Measurements from ENCODE around the gene NRIP1.
"Not testable (repeated sequence)": the region's sequence is repeated elsewhere in the genome, so short reads cannot be mapped to it uniquely, and the experiment has no call there.

The NRIP1 gene

DNA sequence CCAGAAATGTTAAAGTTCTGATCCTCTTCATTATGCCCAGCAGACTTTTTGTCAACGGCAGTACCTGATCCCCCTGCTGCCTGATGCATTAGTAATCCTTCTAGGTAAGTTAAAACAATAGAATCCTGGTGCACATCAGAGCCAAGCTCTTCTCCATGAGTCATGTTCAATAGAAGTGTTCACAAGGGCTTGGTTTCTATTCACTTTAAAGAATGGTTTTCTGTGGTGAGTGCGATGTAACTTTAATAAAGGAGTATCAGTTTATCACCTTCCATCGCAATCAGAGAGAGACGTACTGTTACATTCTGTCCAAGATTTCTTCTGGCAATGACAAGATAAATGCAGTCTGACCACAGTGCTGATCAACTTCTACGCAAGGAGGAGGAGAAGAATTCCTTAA, 96.8 kb downstream of the NRIP1 start:
- DNase-seq: no peak

DNA sequence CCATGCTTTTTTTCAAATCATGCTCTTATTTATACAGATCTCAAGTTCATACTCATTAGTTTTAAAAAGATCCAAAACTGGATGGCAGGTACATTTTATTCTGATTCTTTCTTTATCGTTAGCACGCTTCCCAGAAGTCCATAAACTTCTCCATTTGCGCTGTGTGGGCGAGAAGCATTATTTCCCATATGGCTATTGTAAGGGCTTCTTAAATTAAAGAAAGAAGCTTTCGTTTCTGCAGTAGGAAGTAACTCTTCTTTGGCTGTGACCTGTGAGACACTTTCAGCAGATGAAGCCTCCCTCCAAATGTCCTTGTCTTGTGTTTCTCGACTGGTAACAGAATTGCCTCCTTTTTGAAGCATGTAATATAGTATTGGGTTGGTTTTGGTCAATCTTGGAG, 100.2 kb downstream of the NRIP1 start:
- no peak for DNase-seq

DNA sequence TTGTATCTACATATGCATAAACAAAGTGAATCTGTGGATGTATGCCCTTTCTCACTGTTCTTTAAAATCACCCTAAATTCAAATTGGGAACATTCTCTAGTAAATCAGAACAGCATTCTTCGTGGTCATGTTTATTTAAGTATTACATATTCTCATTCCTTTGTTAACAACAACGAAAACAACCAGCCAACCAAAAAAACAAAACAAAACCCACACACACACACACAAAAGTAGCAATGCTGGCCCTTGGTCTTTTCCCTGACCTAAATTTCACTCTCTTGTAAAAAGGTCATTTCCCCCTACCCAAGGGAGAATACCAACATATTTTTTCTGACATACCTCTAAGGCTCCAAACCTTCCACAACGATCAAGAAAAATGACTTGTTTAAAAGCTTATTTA, 102.6 kb downstream of the NRIP1 start:
- DNase-seq: no peak

DNA sequence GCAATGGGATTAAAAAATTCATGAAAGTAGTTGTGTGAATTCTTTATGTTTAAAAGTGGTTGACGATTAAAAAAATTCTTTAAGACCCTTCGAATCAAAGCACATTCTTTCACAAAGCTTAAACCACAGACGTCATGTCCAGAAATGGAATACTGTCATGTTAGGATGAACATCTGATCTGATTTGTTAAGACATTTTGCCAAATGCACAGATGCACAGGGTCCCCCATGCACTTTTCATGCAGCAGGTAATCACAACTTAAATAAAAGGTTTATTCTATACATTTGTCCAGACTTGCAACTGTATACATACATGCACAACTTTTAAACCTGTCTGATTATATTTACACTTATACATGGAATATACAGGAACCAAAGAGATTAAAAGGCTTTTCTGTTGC, 103.3 kb downstream of the NRIP1 start:
- no peak for DNase-seq

DNA sequence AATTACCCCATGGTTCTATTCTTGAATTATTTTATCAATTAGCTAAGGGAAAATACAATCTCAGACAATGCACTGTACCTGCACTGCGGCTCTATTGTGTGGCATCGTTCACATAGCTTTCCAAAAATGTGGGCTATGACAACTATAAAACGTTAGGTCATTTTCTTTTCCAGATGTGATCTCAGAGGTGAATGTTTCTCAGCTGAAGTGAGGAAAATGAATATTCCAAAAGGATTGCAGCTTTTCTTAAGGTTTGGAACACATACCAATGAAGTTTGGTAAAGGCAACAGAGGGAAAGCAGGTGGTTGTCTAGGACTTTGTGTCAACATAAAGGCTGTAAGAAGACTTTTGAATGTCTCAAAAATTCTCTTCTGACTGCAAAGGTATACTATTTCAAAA, 105.5 kb downstream of the NRIP1 start:
- no peak for DNase-seq

DNA sequence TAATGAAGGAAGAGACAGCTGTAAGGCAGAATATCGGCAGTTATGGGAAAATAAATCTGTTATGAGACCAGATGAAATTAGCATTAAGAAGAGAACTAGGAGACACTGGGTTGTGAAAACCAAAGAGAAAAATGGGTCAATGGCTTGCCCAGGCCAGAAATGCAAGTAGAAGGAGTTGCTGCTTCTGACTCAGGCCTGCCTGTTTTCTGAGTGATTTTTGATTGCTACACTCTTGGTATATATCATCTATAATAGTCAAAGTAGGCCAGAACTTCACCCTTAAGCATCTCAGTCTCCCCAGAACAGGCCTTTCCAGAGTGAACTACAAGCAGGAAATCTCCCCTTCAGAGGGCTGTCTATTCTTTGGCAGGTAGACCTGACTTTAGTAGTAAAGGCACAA, 107.0 kb downstream of the NRIP1 start:
- no peak for DNase-seq

DNA sequence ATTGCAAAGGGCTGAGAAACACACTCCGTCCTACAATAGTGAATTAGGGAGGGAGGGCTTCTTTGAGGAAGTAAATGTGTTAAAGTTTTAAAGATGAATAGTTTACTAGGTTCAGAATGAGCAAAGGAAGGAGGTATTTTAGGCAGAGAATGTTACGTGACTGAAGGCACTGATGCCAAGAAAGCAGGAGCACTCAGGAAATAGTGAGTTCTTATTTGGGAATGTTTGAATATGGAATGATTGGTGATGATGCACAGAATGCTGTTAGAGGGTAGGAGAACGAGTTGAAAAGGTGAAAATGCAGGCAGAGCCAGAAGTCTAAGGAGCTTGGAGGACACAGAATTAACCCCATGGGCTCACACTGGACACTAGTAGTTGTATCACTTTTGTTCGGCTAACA, 108.0 kb downstream of the NRIP1 start:
- no peak for DNase-seq

DNA sequence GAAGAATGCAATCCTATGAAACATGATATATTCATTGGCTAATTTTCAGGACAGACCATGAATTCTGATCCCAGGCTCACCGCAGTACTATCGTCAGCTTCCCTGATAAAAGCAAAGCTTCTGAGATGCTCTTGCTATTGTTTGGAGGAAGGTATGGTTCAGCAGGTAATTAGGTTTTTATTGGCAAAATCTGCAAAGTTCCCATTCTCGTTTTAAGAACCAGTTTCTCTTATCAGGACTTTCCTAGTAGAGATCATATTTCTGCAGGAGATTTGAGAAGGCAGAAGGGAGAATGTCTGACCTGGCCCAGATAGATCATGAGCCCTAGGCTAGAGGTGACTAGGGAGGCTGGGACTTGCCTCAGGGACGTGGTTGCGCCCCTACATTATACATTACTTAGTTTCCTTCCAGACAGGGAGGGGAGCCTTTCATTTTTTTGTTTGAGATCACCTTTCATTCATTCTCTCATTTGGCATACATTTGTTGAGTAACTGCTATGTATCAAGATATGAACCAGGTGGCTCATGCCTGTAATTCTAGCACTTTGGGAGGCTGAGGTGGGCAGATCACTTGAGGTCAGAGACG, 108.8 kb downstream of the NRIP1 start:
- DNase-seq: no peak

DNA sequence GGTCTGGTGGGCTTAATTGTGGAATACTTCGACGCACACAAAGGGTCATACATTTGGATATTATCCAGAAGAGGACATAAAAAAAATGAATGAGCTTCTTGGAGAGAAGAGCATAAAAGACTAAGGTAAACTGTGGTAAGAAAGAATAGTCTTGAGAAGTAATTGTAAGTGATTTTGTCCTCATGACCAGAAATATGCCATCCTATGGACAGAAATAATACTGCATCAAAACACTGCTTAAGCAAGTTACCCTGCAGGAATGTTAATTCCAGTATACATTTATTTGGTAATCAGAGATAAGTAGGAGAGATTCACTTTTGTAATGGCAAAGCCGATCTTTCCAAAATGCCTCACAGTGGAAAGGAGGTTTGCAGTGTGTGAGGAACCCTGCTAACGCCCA, 111.9 kb downstream of the NRIP1 start:
- DNase-seq: no peak

DNA sequence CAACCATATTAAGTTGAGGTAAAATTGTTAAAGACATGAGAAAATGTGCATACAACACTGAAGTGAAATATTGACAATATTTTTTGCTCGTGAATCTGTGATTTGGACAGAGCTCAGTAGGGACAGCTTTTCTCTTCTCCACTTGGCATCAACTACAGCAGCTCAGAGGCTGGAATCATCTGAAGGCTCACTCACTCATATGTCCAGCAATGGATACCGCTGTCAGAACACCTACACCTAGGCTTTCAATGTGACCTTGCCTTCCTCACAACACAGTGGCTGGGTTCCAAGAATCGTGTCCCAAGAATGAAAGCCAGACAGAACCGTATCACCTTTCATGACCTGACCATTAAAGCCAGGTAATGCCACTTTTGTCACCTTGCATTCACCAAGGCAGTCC, 115.2 kb downstream of the NRIP1 start:
- no peak for DNase-seq

DNA sequence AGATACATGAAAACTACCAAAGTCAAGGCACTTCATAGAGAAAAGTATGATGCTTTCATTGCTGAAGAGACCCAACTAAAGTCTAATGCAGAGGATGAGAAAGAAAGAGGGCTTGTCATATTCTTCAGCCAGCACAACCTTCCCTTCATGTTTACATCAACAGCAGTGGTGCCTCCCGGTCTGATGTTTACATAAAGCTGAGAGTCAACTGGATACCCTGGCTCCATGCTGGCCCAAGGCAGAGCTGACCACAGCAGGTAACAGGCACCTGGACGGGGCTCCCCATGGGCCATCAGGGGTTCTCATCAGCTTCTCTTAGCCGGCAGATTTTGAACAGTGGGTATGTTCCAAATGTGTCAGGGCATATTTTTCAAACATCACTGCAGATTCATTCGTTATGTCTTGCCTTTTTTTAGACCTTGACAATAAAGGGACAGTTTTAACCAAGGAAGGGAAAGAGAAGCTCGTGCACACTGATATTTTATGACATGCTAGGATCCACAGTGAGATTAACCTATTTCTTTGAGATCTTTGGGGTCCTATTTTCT, 117.1 kb downstream of the NRIP1 start:
- no peak for DNase-seq

DNA sequence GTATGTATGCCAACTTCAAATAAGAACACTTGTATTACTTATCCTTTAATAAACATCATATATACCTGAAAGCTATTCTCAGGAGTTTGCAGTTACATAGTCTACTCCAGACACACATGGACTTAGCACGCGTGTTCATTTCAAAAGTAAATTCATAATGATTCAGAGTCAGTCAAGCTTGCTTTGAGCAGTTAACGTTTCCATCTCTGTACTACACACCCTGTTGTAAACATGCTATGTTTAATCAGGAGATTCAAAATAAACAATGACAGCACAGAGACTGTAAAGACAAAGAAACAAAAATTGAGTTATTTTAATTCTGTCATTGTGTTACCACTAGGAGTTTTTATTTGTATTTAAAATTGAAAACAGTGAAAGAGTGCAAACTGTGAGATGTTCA, 119.6 kb downstream of the NRIP1 start:
- DNase-seq: no peak

DNA sequence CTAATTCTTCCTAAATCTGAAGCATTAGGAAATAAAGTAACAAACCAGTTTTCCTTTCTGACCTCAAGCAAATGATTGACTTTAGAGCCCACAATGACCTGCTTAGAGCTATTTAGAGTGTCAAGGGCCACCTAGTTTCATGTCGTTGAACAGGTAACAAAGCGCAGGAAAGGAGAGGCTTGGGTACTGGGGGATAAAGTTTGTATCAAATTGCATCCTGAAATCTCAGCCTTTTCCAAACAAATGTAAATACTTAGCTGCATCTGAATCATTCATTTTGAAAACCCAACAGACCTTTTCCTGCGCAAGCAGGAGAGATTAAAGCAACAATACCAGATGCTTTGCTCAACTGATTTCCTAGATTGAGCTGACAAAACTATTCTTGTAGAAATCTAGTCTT, 121.2 kb downstream of the NRIP1 start:
- no peak for DNase-seq

DNA sequence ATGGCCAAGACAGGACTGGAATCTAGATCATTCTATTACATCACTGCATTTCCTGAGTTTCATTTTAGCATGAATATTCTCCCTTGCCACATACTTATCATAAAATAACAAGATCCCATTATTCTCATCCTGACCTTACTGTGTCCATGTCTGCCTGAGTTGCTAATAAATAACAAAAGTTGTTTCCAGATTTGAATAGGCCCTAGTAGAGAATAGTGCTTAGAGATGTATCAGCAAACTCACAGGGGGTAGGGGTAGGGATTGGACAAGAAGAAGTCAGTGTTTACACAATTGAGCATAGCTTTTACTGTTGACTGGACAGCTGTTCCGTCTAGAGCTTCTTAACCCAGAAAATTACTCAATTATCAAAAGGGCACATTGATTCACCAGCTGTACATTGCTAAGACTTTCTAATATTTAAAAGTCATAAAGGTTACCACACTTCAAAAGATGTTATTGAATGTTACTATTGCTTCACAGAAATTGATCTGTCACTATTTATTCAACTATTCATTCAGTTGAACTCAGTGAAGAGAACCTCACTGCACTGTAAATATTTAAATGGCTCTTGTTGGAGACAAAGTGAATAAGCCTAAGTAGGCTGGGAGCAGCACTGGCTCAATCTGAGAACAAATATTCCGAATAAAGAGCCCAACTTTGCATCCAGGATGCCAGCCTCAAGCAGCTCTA, 121.9 kb downstream of the NRIP1 start:
- no peak for DNase-seq

DNA sequence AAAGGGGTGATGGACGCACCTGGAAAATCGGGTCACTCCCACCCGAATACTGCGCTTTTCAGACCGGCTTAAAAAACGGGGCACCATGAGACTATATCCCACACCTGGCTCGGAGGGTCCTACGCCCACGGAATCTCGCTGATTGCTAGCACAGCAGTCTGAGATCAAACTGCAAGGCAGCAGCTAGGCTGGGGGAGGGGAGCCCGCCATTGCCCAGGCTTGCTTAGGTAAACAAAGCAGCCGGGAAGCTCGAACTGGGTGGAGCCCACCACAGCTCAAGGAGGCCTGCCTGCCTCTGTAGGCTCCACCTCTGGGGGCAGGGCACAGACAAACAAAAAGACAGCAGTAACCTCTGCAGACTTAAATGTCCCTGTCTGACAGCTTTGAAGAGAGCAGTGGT, 137.5 kb downstream of the NRIP1 start:
- DNase-seq: not testable (repeated sequence)

DNA sequence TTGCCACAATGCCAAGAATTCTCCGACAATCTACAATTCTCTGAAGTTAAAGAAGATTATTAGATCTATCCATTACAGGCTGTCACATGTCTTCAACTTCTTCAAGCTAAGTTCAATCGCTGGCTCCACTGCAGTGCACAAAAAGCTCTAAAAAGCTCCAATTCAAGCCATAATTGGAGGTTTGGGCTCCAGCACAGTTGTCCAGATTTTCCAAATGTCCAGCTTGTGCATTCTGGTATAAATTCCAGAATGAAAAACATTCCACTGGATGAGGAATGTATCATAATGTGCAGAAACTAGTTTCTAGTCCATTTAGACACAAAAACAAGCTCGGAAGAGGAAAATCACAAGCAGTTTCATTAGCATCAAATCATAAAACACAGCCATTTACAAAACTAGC, 138.6 kb downstream of the NRIP1 start:
- DNase-seq: no peak

DNA sequence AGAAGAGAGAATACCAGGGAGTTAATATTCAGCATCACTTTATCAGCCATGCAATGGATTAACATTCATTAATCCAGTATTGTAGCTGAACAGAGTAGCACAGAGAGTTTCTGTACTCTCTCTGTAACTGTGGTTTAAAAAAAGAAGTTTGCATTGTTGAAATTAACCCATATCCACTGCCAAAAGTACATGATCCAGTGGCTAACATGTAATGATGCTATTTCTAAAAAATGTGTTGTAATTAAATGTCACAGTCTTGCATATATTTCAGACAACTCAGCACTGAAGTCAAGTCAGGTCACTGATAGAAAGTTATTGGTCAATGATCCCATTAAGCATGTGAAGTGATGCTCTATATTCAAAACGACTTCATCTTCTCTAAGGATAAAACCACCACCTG, 141.3 kb downstream of the NRIP1 start:
- no peak for DNase-seq

DNA sequence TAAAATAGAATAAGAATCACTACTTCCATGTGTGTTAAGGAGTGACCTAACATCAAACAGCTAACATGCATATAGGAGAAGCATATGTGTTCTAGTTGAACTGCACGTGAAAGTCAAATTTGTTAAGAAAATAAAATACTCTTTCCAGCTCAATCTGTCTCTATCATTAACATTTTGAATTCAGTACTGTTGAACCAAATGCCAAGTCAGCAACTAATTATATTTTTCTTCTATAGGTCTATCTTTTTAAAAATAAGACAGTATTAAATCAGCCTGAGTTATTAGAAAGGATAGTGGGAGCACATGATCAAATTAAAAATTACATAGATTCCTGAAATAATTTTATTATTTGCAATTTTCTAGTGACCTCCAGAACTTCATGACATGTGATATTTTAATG, 141.8 kb downstream of the NRIP1 start:
- no peak for DNase-seq

DNA sequence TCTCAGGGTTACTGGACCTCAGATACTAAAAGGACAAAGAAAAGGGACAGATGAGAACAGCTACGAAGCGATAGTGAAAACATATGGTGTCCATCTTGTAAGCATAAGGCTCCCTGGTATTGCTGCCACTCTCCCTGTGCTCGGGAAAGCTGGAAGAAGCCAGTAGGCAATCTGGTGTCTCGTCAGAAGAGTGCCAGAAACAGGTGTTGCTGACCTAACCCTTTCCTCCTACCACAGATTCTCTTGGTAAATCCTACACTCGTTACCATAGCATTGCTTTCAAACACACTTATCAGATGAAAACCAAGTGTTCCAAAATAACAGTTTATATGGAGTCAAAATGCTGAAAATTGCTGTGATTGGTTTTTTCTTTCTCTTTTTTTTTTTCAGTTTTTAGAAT, 146.3 kb downstream of the NRIP1 start:
- DNase-seq: no peak

DNA sequence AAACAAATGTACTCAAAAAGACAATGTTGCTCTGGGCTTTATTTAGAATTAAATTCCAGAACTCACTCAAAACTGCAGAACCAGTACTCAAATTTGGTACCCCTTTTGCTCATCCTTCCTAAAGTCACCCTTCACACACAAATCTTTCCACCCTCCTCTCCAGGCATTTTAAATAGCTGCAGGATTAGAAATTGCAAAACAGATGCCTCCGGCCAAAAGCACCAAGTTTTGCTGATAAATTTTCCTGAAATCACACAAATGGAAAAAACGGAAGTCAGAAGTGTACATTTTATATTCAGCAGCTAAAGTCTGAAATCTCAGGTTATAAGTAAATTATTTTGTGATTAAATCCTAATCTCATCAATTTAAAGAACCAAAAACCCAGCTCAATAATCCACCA, 147.0 kb downstream of the NRIP1 start:
- no peak for DNase-seq

DNA sequence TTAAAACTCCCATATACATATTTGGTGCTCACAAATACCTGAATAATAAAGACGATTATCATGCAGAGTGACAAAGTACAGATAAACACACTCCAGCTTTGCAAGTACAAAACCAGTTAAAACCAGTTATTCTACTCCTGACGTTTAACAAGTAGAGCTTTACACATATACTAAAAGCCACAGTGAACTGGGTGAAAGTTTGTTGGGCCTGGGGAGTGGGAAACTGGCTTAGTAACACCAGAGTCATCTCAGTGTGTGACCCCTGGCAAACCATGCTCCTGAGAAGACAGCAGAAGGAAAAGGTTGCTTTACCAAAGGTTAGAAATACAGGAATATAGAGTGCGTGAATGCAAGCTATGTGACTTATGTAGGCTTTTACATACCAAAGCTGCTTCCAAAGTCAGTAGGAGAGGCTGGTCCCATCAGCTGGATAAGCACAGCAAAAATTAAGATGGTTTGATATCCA, 148.1 kb downstream of the NRIP1 start:
- no peak for DNase-seq

DNA sequence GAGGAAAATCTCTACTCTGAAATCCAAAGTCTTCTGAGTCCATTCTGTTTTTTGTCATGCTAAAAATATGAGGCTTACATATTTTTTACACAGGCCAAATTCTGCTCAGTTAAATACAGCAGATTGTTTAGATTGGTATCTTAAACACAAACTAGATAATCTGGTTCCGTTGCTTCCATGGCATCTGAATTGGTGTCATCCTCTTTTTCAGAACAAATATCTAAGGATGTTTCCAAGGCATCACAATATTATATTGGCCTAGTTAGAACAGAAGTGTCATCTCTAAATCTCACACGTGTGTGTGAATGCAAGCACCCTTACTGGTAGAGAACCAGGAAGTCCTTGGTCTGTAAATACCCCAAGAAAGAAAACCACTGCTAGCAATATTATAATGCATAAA, 151.2 kb downstream of the NRIP1 start:
- DNase-seq: no peak

DNA sequence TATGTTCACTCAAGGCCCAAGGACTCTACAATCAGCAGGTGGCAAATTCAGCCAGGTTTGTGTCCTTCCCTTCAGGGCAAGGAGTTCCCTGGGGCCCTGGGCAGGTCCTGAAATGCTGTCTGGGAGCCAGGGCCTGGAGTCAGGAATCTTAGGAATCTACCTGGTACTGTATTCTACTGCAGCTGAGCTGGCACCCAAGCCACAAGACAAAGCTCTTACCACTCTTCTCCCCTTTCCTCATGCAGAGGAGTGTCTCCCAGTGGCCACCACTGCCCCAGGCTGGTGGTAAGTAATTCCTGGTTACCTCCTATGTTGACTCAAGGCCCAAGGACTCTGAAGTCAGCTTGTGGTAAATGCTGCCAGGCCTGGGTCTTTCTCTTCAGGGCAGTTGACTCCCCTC, 153.4 kb downstream of the NRIP1 start:
- DNase-seq: no peak
